GM18499 (cell line): Measurements from ENCODE around the gene HLA-E.
"Not testable (repeated sequence)": the region's sequence is repeated elsewhere in the genome, so short reads cannot be mapped to it uniquely, and the experiment has no call there.

Experiments used
- ATAC-seq: cut with Tn5 transposase; IDR thresholded peaks from one replicate; pipeline ENCODE4 v1.9.1; 2021; ENCODE audit warnings: moderate number of reproducible peaks; ENCODE audit not compliant: insufficient read depth, unreplicated experiment

HLA-E gene

GRCh38 chr6:30489081-30490025, at the start of gene HLA-E:
HLA-E (plus strand) TSS chr6:30489509; CDS start chr6:30489532, 23 bp downstream.
- peak; percentile 57 for ATAC-seq

- ATAC-seq = no peak
Measured at GRCh38 chr6:30441171-30441570, 48.1 kb upstream of the HLA-E start.

DNA sequence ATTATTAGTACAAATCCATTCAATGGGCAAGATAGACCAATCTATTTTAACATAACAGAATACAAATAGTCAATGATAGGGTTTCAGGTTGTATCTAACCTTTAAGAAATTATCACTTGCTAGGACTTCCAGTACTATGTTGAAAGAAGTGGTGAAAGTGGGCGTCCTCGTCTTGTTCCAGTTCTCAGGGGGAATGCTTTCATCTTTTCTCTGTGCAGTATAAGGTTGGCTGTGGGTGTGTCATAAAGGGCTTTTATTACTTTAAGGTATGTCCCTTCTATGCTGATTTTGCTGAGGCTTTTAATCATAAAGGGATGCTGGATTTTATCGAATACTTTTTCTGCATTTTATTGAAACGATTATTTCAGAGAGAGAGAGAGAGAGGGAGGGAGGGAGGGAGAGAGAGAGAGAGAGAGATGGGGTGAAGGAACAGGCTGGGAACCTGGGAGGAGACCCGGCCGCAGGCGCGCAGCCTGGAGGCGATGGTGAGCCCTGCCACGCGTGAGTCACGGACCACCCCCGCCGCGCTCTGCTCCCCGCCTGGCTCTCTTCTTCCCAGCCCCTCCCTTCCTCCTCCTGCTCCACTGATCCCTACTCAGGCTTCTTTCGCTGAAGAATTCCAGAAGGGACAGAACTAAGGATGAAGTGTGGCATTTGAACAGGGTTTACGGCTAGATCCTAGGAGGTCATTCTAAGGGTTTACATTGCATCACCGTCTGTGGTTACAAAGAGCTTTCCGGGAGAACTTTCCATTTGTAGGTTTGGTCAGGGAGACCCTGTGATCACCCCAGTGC, 45.5 kb upstream of the HLA-E start:
- no peak for ATAC-seq

- ATAC-seq = no peak
Measured at GRCh38 chr6:30444451-30444742, 44.9 kb upstream of the HLA-E start.

DNA sequence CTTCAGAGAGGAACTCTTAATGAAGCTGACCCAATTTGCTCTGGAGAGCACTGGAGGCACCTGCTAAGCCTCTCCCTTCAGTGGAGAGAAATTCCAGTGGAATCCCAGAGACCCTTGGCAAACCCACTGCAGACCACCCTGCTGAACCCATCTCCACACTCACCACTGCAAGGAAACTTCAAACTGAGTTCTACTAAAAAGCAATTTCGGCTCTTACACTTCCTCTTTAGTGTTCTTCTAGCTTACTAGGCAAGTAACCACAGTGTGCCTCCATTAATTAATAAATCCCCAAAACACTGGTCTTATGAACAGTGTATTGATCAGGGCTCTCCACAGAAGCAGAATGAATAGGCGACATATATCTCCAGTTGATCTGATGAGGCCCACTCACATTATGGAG, 43.0 kb upstream of the HLA-E start:
- ATAC-seq = no peak

DNA sequence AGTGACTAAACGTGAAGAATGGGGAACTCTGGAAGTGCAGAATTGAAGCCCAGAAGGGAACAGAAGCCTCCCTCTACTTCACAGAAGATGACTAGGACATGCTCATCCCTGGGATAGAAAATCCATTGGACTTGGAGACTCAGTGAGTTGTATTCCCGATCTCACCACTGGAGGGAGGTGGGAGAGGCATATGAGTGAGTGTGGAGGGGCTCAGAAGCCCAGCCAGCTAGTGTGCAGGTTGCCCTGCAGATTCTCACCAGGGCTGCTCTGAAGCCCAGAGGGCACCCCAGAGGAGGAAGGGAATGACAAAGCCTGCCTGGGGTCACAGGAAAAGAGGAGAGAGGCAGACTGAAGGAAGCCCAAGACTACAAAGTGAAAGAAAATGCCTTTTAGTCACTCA, 42.1 kb upstream of the HLA-E start:
- ATAC-seq = no peak

- no peak for ATAC-seq
Measured at GRCh38 chr6:30450548-30450908, 38.8 kb upstream of the HLA-E start.

- no peak for ATAC-seq
Measured at GRCh38 chr6:30450909-30451841, 38.1 kb upstream of the HLA-E start.

DNA sequence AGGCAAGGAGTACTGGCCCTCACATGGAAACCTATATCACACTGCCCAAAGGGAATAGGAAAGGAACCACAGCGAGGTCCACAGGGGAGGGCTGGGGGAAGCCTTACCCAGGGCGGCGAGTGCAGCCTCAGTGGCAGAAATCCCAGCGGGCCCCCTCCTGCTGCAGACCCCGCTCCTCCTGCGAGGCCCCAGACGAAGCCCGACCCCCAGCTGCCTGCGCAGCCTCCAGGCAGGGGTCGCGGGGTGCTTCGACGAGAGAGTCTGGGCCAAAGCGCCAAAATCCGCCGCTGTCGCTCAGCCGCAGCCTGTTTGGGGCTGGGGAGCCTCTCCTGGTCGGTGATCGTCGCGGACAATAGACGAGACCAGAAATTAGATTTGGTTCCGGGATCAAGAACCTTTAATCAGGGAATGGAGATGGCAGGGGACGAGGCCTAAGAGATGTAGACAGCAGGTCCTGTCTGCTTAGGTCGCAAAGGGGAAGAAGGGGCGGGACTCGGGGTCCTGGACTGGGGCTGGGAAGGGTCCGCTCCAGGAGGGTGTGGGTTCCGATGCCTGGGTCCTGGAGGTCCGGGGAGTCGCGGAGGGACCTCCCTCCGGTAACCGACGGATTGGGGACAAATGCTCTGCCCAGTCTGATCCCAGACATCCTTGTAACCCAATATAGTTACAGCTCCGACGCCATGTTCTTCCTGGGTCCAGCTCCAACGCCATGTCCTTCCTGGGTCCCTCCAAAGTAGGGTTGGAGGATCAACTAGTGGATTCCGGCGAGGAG, 36.4 kb upstream of the HLA-E start:
- no peak for ATAC-seq

DNA sequence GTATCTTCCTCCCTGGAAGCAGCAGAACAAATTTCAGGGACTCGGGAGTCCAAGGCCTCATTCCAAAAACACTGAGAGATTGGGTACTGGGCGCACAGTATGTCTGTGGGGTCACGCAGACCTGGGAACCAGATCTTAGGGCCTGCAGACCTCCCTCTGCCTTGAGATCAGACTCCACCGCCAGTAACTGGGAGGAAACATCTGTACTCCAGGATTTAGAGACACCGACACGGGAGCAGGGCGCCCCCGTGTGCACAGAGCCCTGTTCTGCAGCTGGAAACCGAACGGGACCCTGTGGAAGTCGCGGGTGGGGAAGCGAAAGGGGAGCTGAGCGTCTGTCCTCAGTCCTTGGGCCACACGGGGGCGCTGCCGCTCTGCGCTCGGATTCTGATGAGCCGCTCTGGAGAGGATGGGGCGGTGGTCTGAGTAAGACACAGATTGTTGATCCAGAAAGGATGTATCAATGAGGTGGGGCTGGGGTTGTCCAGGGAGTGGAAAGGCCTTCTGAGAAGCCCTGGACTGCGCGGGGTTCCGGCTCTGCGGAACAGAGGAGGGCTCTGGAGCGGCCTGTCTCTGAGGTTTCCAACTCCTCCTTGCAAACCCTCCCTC, 35.7 kb upstream of the HLA-E start:
- no peak for ATAC-seq

- no peak for ATAC-seq
Measured at GRCh38 chr6:30459145-30459544, 30.2 kb upstream of the HLA-E start.

- no peak for ATAC-seq
Measured at GRCh38 chr6:30461055-30461454, 28.3 kb upstream of the HLA-E start.

DNA sequence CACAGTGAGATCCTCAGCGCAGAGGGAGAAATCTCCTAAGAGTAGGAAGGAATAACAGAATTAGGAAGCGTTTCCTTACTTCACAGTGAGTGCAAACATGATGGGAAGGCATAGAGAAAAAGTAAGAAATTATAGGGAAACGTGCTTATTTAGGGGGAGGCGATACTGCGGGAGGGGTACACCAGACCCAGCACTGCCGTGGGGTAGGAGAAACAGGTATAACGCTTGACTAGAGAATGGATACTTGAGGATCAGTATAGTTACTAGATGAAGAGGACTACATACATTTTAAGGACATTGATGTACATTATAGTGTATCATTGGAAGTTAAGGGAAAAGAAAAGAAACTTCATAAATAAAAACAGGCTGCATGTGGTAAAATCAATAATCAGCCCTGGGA, 26.8 kb upstream of the HLA-E start:
- ATAC-seq = no peak

DNA sequence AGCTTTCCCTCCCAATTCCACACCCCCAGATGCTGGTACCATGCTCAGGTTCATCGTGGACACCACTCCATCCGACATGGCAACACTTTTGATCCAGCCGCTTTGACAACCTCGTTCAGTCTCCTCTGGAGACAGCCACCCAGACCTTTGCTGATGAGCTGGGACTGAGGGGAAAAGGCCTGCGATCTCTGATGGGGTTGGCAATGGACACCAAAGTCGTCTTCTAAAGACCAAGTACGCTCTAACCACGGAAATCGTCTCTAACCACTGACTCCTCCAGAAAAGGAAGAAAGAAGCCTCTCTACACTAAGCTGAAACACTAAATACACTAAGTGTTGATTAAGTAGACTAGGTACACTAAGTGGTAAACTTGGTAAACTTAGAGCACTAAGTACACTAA, 26.1 kb upstream of the HLA-E start:
- ATAC-seq = no peak

DNA sequence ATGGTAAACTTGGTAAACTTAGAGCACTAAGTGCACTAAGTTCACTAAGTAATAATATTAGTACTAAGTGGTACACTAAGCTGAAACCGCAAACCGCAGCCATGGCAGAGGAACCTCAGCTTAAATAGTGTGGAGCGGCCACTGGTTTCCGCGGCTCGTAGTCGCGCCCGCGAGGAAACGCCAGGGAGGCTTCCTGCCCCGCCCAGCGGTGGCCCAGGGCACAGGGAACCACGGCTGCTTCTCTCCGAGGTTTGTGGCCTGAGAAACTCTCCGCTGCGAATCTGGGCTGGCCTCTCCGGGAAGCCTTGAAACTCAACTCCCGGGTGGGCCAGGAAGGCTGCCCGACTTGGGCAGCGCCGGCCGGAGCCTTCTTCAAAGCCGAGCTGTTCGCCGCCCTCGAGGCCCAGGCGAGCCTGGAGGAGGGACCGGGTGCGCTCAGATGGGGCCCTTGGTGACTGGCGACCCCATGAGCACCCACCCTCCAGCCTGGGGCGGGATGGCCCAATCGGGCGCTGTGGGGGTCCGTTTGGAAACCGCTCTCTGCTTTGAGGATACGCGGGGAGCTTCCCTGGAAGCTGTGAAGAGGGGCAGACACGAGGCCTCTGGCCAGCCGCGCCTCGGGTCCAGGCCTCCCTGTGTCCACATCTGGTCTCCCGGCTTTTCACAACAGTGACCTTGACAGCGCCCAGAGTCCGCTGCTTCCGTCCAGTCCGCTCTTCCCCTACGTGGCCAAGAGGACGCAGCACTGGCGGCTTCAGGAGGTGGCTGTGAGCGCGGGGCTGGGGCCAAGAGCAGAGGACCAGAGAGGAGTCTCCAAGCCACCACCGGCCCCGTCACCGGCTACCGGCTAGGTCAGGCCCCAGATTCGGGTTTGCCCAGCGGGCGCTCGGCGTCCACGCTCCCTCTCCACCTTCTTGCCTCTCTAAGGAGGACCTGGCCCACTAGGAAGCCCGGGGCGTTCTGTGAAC, 25.4 kb upstream of the HLA-E start:
- ATAC-seq = no peak

- no peak for ATAC-seq
Measured at GRCh38 chr6:30465595-30466306, 23.6 kb upstream of the HLA-E start.

GRCh38 chr6:30470968-30471367, 18.3 kb upstream of the HLA-E start:
- no peak for ATAC-seq

GRCh38 chr6:30475116-30475515, 14.2 kb upstream of the HLA-E start:
- ATAC-seq = not testable (repeated sequence)
